DND-41 (cell line): Measurements from ENCODE around the gene SLC22A9.

Source experiments
- ATAC-seq: fragments of 200-7000 bp; cut with Tn5 transposase; 3 replicates; pipeline ENCODE4 v1.9.1; 2021; ENCODE audit warnings: low read depth; ENCODE audit not compliant: insufficient read depth
- DNase-seq: peaks from one replicate; pipeline ENCODE4 v3.0.0-alpha.2; 2020
- H2AFZ ChIP-seq: 2 replicates; pipeline ENCODE4 v1.6.0; 2012; ENCODE audit warnings: low read depth, low read length
- H3K27ac ChIP-seq: 2 replicates; pipeline ENCODE4 v1.5.1; 2012; ENCODE audit warnings: low read length, inconsistent platforms
- H3K27me3 ChIP-seq: fragments of 200-600 bp; sonication (generic); 2 replicates; pipeline ENCODE4 v1.6.0; 2012; ENCODE audit warnings: low read length, mild to moderate bottlenecking, inconsistent platforms; ENCODE audit not compliant: insufficient read depth, poor library complexity
- H3K36me3 ChIP-seq: 2 replicates; pipeline ENCODE4 v1.5.1; 2012; ENCODE audit warnings: low read length, inconsistent platforms; ENCODE audit not compliant: insufficient read depth
- H3K4me1 ChIP-seq: 2 replicates; pipeline ENCODE4 v1.5.1; 2012; ENCODE audit warnings: mild to moderate bottlenecking, low read length; ENCODE audit not compliant: insufficient read depth
- H3K4me2 ChIP-seq: 2 replicates; pipeline ENCODE4 v1.6.0; 2012; ENCODE audit warnings: mild to moderate bottlenecking, moderate library complexity, low read length, inconsistent platforms; ENCODE audit not compliant: insufficient read depth
- H3K4me3 ChIP-seq, 2 experiments: fragments of 200-600 bp in 1 of 2; shearing (Covaris generic) in 1 of 2; 2 replicates each; pipeline ENCODE4 v1.5.1; 2012 to 2016; ENCODE audit warnings: inconsistent platforms in 2 of 2, low read length in 2 of 2, mild to moderate bottlenecking in 2 of 2, low read depth in 1 of 2, moderate library complexity in 1 of 2
- H3K79me2 ChIP-seq: 2 replicates; pipeline ENCODE4 v1.6.0; 2012; ENCODE audit warnings: low read length, inconsistent platforms; ENCODE audit not compliant: insufficient read depth
- H3K9ac ChIP-seq: 2 replicates; pipeline ENCODE4 v1.6.0; 2012; ENCODE audit warnings: low read depth, mild to moderate bottlenecking, inconsistent platforms, low read length, moderate library complexity
- H3K9me3 ChIP-seq: 2 replicates; pipeline ENCODE4 v1.5.1; 2012; ENCODE audit warnings: low read length, moderate library complexity, mild to moderate bottlenecking, inconsistent platforms; ENCODE audit not compliant: insufficient read depth, severe bottlenecking
- H4K20me1 ChIP-seq: 2 replicates; pipeline ENCODE4 v1.6.0; 2012; ENCODE audit warnings: low read length; ENCODE audit not compliant: insufficient read depth
- EZH2 ChIP-seq: IDR thresholded peaks from 3 replicates; pipeline ENCODE4 v1.6.1; 2012; ENCODE audit warnings: borderline replicate concordance, low read depth, mild to moderate bottlenecking, moderate library complexity, low read length, inconsistent platforms; ENCODE audit not compliant: severe bottlenecking
- TF ChIP-seq, protein P1 (sequence below): IDR thresholded peaks from 2 replicates; pipeline ENCODE4 v1.5.1; 2012; ENCODE audit warnings: borderline replicate concordance, low read length, moderate library complexity, mild to moderate bottlenecking; ENCODE audit not compliant: poor library complexity, severe bottlenecking; ENCODE audit errors: extremely low read depth

The SLC22A9 gene

DNA sequence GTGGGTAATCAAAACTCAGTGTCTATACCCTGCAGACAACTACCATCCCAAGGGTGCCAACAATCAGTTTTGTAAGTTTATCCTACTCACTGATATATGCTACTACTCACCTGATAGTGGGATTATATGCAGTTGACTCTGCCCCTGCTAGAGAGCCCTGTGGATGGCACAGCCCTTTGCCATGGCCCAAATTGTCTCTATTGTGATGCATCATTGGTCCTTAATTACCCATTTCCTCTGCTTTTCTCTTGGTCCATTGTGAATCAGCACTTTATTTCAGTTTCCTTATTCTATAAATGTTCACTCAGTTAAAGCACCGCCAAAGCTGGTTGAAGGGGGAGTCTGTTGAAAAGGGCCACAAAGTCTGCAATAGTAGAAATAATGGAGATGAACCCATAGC is 79.1 kb downstream of the SLC22A9 start:
- ATAC-seq, result no peak
- H3K9me3 ChIP-seq, result no peaks in the 10 kb centered on the region
- H2AFZ ChIP-seq, result no peak overlapping the region
- no peak overlapping the region for H3K27ac ChIP-seq
- H3K4me1 ChIP-seq, result no peaks in the 10 kb centered on the region
- no peaks in the 10 kb centered on the region for H4K20me1 ChIP-seq
- no peak overlapping the region for H3K4me3 ChIP-seq
- TF ChIP-seq EZH2, result no peak
- TF ChIP-seq, protein P1, sequence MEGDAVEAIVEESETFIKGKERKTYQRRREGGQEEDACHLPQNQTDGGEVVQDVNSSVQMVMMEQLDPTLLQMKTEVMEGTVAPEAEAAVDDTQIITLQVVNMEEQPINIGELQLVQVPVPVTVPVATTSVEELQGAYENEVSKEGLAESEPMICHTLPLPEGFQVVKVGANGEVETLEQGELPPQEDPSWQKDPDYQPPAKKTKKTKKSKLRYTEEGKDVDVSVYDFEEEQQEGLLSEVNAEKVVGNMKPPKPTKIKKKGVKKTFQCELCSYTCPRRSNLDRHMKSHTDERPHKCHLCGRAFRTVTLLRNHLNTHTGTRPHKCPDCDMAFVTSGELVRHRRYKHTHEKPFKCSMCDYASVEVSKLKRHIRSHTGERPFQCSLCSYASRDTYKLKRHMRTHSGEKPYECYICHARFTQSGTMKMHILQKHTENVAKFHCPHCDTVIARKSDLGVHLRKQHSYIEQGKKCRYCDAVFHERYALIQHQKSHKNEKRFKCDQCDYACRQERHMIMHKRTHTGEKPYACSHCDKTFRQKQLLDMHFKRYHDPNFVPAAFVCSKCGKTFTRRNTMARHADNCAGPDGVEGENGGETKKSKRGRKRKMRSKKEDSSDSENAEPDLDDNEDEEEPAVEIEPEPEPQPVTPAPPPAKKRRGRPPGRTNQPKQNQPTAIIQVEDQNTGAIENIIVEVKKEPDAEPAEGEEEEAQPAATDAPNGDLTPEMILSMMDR, result no peak
- H3K79me2 ChIP-seq, result no peaks in the 10 kb centered on the region
- peaks cover 7% of the 10 kb centered on the region for H3K27me3 ChIP-seq
- no peaks in the 10 kb centered on the region for H3K36me3 ChIP-seq
- no peak for DNase-seq
- H3K4me2 ChIP-seq, result no peak overlapping the region
- no peak overlapping the region for H3K9ac ChIP-seq

DNA sequence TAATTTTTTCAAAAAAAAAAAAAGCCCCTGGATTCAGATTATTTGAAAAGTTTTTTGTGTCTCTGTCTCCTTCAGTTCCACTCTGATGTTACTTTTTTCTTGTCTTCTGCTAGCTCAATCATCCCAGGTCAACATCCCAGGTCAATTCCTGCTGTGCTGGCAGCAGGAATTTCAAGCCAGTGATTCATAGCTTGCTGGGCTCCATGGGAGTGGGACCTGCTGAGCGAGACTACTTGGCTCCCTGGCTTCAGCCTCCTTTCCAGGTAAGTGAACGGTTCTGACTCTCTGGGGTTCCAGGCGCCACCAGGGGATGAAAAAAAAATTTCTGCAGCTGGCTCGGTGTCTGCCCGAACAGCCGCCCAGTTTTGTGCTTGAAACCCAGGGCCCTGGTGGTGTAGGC is 90.0 kb downstream of the SLC22A9 start:
- Histone ChIP-seq H3K4me1 (no peaks in the 10 kb centered on the region), H4K20me1 (no peaks in the 10 kb centered on the region), H3K79me2 (no peaks in the 10 kb centered on the region), H3K36me3 (no peaks in the 10 kb centered on the region), H3K4me2 (no peak overlapping the region), H2AFZ (no peak overlapping the region), H3K27ac (no peak overlapping the region), H3K4me3 (no peak overlapping the region), H3K27me3 (peaks cover 5% of the 10 kb centered on the region), H3K9me3 (no peaks in the 10 kb centered on the region), H3K9ac (no peak overlapping the region)
- TF ChIP-seq EZH2, result no peak
- TF ChIP-seq, protein P1, result no peak
- DNase-seq (no peak), ATAC-seq (no peak)
